Omental fat pad (tissue), 4 donors: ENCODE data around the gene LTK. TPM values are rescaled to one million over a fixed set of nuclear protein-coding genes. Genes with fewer than 3 reads are reported as not detected.

ENCODE experiments used
- ATAC-seq: fragments of 150-250 bp; one replicate; pipeline ENCODE4 v1.9.1; 2016; ENCODE audit warnings: mild to moderate bottlenecking, moderate library complexity; ENCODE audit not compliant: low FRiP score
- DNase-seq: peaks from one replicate; pipeline ENCODE4 v3.0.0-alpha.2; 2019; ENCODE audit warnings: low spot score
- total RNA-seq, 4 donors: library from RNA; depleted of rRNA; stranded (reverse); fragments of >200 nt; gene quantifications; one replicate each; pipeline ENCODE4 v1.1.0, GENCODE V29; 2016
- TF ChIP-seq, protein P1 (sequence below), 3 donors: fragments of 450-650 bp; IDR thresholded peaks; one replicate each; pipeline ENCODE4 v1.5.1; 2016 to 2017; ENCODE audit warnings: antibody characterized with exemption in 3 of 3, mild to moderate bottlenecking in 3 of 3, moderate library complexity in 2 of 3

LTK gene
- total RNA-seq, 4 donors from 2014 or later = 0.19 to 1.3 (median 0.84) TPM; not detected in 1

- TF ChIP-seq, protein P1, sequence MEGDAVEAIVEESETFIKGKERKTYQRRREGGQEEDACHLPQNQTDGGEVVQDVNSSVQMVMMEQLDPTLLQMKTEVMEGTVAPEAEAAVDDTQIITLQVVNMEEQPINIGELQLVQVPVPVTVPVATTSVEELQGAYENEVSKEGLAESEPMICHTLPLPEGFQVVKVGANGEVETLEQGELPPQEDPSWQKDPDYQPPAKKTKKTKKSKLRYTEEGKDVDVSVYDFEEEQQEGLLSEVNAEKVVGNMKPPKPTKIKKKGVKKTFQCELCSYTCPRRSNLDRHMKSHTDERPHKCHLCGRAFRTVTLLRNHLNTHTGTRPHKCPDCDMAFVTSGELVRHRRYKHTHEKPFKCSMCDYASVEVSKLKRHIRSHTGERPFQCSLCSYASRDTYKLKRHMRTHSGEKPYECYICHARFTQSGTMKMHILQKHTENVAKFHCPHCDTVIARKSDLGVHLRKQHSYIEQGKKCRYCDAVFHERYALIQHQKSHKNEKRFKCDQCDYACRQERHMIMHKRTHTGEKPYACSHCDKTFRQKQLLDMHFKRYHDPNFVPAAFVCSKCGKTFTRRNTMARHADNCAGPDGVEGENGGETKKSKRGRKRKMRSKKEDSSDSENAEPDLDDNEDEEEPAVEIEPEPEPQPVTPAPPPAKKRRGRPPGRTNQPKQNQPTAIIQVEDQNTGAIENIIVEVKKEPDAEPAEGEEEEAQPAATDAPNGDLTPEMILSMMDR (IDR thresholded peaks at IDR 0.05) = no peak
- DNase-seq (no peak), ATAC-seq (no peak)
These were observed 23.2 kb upstream of the LTK start for GRCh38 chr15:41536866-41537265.

DNA sequence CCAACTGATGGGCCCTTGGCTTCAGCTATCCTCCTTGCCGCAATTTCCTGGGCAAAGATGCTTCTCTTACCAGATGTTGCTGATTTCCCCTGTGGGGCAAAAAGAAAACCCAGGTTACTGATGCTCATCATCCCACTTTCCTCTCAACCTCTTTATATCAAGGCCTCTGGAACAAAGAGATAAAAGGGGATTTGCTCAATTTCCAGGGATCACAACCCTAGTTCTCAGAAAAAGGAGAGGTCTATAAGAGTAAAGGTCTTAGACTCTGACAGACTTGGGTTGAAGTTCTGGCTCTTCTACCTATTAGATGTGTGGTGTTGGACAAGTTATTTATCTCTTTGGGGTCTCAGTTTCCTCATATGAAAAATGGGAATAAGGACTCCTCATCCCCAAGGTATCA, 21.9 kb upstream of the LTK start:
- DNase-seq (no peak), ATAC-seq (no peak)
- TF ChIP-seq, protein P1 (IDR thresholded peaks at IDR 0.05) = no peak

- TF ChIP-seq, protein P1 (IDR thresholded peaks at IDR 0.05) = no peak
- no peak for DNase-seq
- ATAC-seq = no peak
These were observed 16.8 kb upstream of the LTK start for GRCh38 chr15:41530363-41530956.

DNA sequence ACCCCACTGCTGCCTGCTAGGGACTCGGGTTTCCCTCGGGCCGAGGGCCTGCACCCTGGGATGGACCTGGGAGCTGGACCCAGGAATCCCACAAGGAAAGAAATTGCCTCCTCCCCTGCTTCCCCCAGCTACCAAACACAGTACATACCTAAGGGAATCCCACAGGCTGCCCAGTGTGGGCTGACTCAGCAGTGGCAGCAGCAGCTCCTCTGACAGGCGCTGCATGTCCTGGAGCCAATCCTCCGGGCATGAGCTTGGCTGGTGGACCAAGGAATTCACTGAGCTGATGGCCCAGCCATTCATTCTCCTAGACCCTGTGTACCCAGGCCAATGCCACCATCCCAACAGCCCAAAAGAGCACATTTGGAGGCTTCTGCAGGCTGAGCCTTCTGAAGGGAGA, 9.5 kb upstream of the LTK start:
- ATAC-seq (no peak), DNase-seq (no peak)
- TF ChIP-seq, protein P1 (IDR thresholded peaks at IDR 0.05) = no peak

- DNase-seq (no peak), ATAC-seq (no peak)
- TF ChIP-seq, protein P1 (IDR thresholded peaks at IDR 0.05) = no peak
These were observed 8.0 kb upstream of the LTK start for GRCh38 chr15:41521614-41522013.

GRCh38 chr15:41520636-41521035, 7.0 kb upstream of the LTK start:
- ATAC-seq (no peak), DNase-seq (no peak)
- TF ChIP-seq, protein P1 (IDR thresholded peaks at IDR 0.05) = no peak

GRCh38 chr15:41517895-41518449, 4.3 kb upstream of the LTK start:
- TF ChIP-seq, protein P1 (IDR thresholded peaks at IDR 0.05) = no peak
- DNase-seq (no peak), ATAC-seq (no peak)
